Heart right ventricle (tissue), 16 donors: Measurements from ENCODE around the gene TSPAN18. TPM values are rescaled to one million over a fixed set of nuclear protein-coding genes. Genes with fewer than 3 reads are reported as not detected.

Experiments
- ATAC-seq, 8 donors: fragments of 200-7000 bp; cut with Tn5 transposase; one replicate each; pipeline ENCODE4 v1.9.1; 2020; ENCODE audit warnings: mild to moderate bottlenecking in 8 of 8, moderate library complexity in 8 of 8, moderate number of reproducible peaks in 1 of 8
- DNase-seq, 2 donors: peaks; one replicate each; pipeline ENCODE4 v3.0.0-alpha.2; 2020
- H3K27ac ChIP-seq, 10 donors: fragments of 200-600 bp; sonication (generic) in 2 of 10; one replicate each; pipeline versions ENCODE4 v1.5.0 to v1.8.0; 2020 to 2022; ENCODE audit warnings: mild to moderate bottlenecking in 3 of 10
- H3K27me3 ChIP-seq, 7 donors: fragments of 200-600 bp; one replicate each; pipeline ENCODE4 v1.8.0; 2021 to 2022; ENCODE audit warnings: mild to moderate bottlenecking in 2 of 7
- H3K36me3 ChIP-seq, 9 donors: fragments of 200-600 bp; sonication (generic) in 1 of 9; one replicate each; pipeline versions ENCODE4 v1.5.0 to v1.8.0; 2020 to 2022; ENCODE audit warnings: mild to moderate bottlenecking in 2 of 9
- H3K4me1 ChIP-seq, 9 donors: fragments of 200-600 bp; sonication (generic) in 1 of 9; one replicate each; pipeline versions ENCODE4 v1.5.0 to v1.8.0; 2020 to 2022; ENCODE audit warnings: mild to moderate bottlenecking in 4 of 9
- H3K4me3 ChIP-seq, 10 donors: fragments of 200-600 bp; sonication (generic) in 2 of 10; one replicate each; pipeline versions ENCODE4 v1.5.0 to v1.8.0; 2020 to 2022; ENCODE audit warnings: mild to moderate bottlenecking in 7 of 10, moderate library complexity in 2 of 10
- H3K9me3 ChIP-seq, 11 donors: fragments of 200-600 bp in 10 of 11; sonication (generic) in 2 of 11; one replicate each; pipeline versions ENCODE4 v1.5.0 to v1.8.0; 2013 to 2022; ENCODE audit warnings: mild to moderate bottlenecking in 2 of 11, control low read depth in 1 of 11, moderate library complexity in 1 of 11
- CTCF ChIP-seq, 9 donors: fragments of 200-600 bp; sonication (generic) in 2 of 9; IDR thresholded peaks; one replicate each; pipeline versions ENCODE4 v1.5.0 to v1.8.0; 2021 to 2022; ENCODE audit warnings: antibody characterized with exemption in 9 of 9, mild to moderate bottlenecking in 5 of 9, moderate library complexity in 1 of 9
- WGBS, 2 donors: extraction: QIAGEN DNeasy Blood & Tissue Kit; methylation state at CpG; one replicate each; pipeline ENCODE4 v1.1.7; 2013; ENCODE audit warnings: inconsistent platforms in 1 of 2; 5-methylcytosine and 5-hydroxymethylcytosine counted together
- intact Hi-C, 10 donors: fragments of 100-400 bp; cut with DNase I; formaldehyde crosslinking; loops; one replicate each; pipeline versions ENCODE4 v1.11.1 to v1.14.2; 2022
- polyA plus RNA-seq, 2 donors: library from polyadenylated mRNA; stranded (reverse); fragments of 200-250 nt; gene quantifications; one replicate each; pipeline ENCODE4 v1.2.3, GENCODE V29; 2013
- total RNA-seq, 10 donors: library from RNA; stranded (reverse); fragmentation: NEBNext Ultra II Directional in 3 of 10; extraction: Animal tissue kit (Norgen Biotek cat#: 25700) in 3 of 10; gene quantifications; one replicate each; pipeline versions ENCODE4 v1.2.1 to v1.2.4, GENCODE V29; 2021 to 2023
- donor health status: Arrhythmogenic right ventricular cardiomyopathy.
- donor health status: ischemic (EF 13 %, LVEDD 7.1; RV severe dilation, severe dysfunction).
- donor health status: healthy with polysubstance abuse.
- donor health status: DM: no; HTN: yes; CAD: no.
- donor health status: DM: no; HTN: no; CAD: no.
- donor health status: ischemic (EF 25% LVEDD 6.9; RV normal size, moderate dysfunction).
- donor health status: ischemic (EF 25% LVEDD 5.7; RV mildly dilated, moderate dysfunction).
- donor health status: healthy.
- donor health status: DM: yes; HTN: yes; CAD: no.
- donor health status: Ischemic cardiomyopathy.
- donor health status: ischemic (EF 35%, LVEDD 5.7; RV mildly dilated, moderate dysfunction).
- donor health status: nonischemic (EF 11% LVEDD 7.7; RV severe dilation, severe dysfunction).
- donor health status: DM: yes; HTN: yes; CAD: no.
- donor health status: PGD.
- donor health status: ischemic (EF 29% LVEDD 5.4; RV normal size, mild dysfunction).
- donor health status: nonischemic (EF 23%, LVEDD 6.1; RV moderate dilation, normal function).

Gene TSPAN18
- total and polyA plus RNA-seq, 12 donors: 37.7 to 140 (median 92.9) TPM

- H3K36me3 ChIP-seq: no peaks in the 10 kb centered on the region
- no peaks in the 10 kb centered on the region for H3K4me1 ChIP-seq
- no peaks in the 10 kb centered on the region for H3K9me3 ChIP-seq
- no peak overlapping the region for H3K4me3 ChIP-seq
- no peaks in the 10 kb centered on the region for H3K27me3 ChIP-seq
- TF ChIP-seq CTCF (IDR thresholded peaks at IDR 0.05): no peak
- no peak overlapping the region for H3K27ac ChIP-seq
- ATAC-seq (no peak), DNase-seq (no peak)
- 70 to 83% methylated on average over 7 of the region's 7 CpGs for WGBS, 2 donors
- intact Hi-C loops: no loop called here
Observed at GRCh38 chr11:44963136-44963535, 236.4 kb downstream of the TSPAN18 start.

GRCh38 chr11:44963948-44964347 lies 237.2 kb downstream of the TSPAN18 start:
- H3K4me1 ChIP-seq: no peaks in the 10 kb centered on the region
- H3K27ac ChIP-seq: no peak overlapping the region
- H3K9me3 ChIP-seq: no peaks in the 10 kb centered on the region
- DNase-seq (no peak), ATAC-seq (no peak)
- intact Hi-C loops: no loop called here
- WGBS, 2 donors: 96 to 99% methylated on average over 5 of the region's 5 CpGs
- H3K4me3 ChIP-seq: no peak overlapping the region
- H3K36me3 ChIP-seq: no peaks in the 10 kb centered on the region
- H3K27me3 ChIP-seq: no peaks in the 10 kb centered on the region
- TF ChIP-seq CTCF (IDR thresholded peaks at IDR 0.05): no peak

- no peaks in the 10 kb centered on the region for H3K9me3 ChIP-seq
- ATAC-seq: no peak
- DNase-seq: no peak
- H3K36me3 ChIP-seq: no peaks in the 10 kb centered on the region
- no peaks in the 10 kb centered on the region for H3K4me1 ChIP-seq
- no peak overlapping the region for H3K27ac ChIP-seq
- TF ChIP-seq CTCF (IDR thresholded peaks at IDR 0.05): no peak
- intact Hi-C loops: no loop called here
- H3K27me3 ChIP-seq: no peaks in the 10 kb centered on the region
- WGBS, 2 donors: 84 to 86% methylated on average over 9 of the region's 9 CpGs
- no peak overlapping the region for H3K4me3 ChIP-seq
Observed at GRCh38 chr11:44964526-44965209, 237.9 kb downstream of the TSPAN18 start.

- Histone ChIP-seq H3K4me3 (no peak overlapping the region), H3K27ac (no peak overlapping the region), H3K27me3 (no peaks in the 10 kb centered on the region), H3K4me1 (peaks cover 0 to 7% (median 0%) of the 10 kb centered on the region in 9 donors), H3K36me3 (no peaks in the 10 kb centered on the region), H3K9me3 (no peaks in the 10 kb centered on the region)
- ATAC-seq: no peak
- intact Hi-C loops: no loop called here
- TF ChIP-seq CTCF (IDR thresholded peaks at IDR 0.05): no peak
- DNase-seq: no peak
- WGBS, 2 donors: 83 to 88% methylated on average over 6 of the region's 6 CpGs
Observed at GRCh38 chr11:44966694-44967093, 239.9 kb downstream of the TSPAN18 start.
